Sigmoid colon (tissue), 7 donors: Measurements from ENCODE around the gene RCN2. TPM values are rescaled to one million over a fixed set of nuclear protein-coding genes. Genes with fewer than 3 reads are reported as not detected.

Experiments used
- DNase-seq: peaks from one replicate; pipeline ENCODE4 v3.0.0-alpha.2; 2019
- H3K27ac ChIP-seq, 4 donors: fragments of 200-600 bp; sonication (generic); one replicate each; pipeline ENCODE4 v1.5.1; 2016 to 2019; ENCODE audit warnings: mild to moderate bottlenecking in 1 of 4
- H3K27me3 ChIP-seq, 3 donors: fragments of 200-600 bp; sonication (generic); one replicate each; pipeline ENCODE4 v1.5.1; 2019; ENCODE audit warnings: mild to moderate bottlenecking in 1 of 3
- H3K36me3 ChIP-seq, 4 donors: fragments of 200-600 bp; sonication (generic); one replicate each; pipeline ENCODE4 v1.5.1; 2016 to 2019
- H3K4me1 ChIP-seq, 4 donors: fragments of 200-600 bp; sonication (generic); one replicate each; pipeline ENCODE4 v1.5.1; 2017 to 2019
- H3K4me3 ChIP-seq, 4 donors: fragments of 200-600 bp; sonication (generic); one replicate each; pipeline ENCODE4 v1.5.1; 2017 to 2019; ENCODE audit warnings: mild to moderate bottlenecking in 2 of 4, moderate library complexity in 1 of 4
- H3K9me3 ChIP-seq, 4 donors: fragments of 200-600 bp in 3 of 4; sonication (generic) in 3 of 4; one replicate each; pipeline versions ENCODE4 v1.5.1 to v1.6.1; 2013 to 2019
- CTCF ChIP-seq, 4 experiments: fragments of 450-650 bp in 3 of 4; fragments of 200-600 bp in 1 of 4; IDR thresholded peaks; one replicate each; pipeline ENCODE4 v1.5.1; 2016 to 2019; ENCODE audit warnings: antibody characterized with exemption in 4 of 4, mild to moderate bottlenecking in 3 of 4, moderate library complexity in 2 of 4
- EP300 ChIP-seq, 4 donors: sonication (generic); formaldehyde crosslinking; IDR thresholded peaks; one replicate each; pipeline ENCODE4 v1.6.1; 2017; ENCODE audit warnings: antibody characterized with exemption in 4 of 4
- POLR2A ChIP-seq, 2 donors: fragments of 450-650 bp; IDR thresholded peaks; one replicate each; pipeline ENCODE4 v1.6.1; 2016; ENCODE audit warnings: antibody characterized with exemption in 2 of 2, mild to moderate bottlenecking in 2 of 2, moderate library complexity in 2 of 2
- POLR2AphosphoS5 ChIP-seq, 4 donors: sonication (generic); formaldehyde crosslinking; IDR thresholded peaks; one replicate each; pipeline ENCODE4 v1.6.1; 2017; ENCODE audit warnings: antibody characterized with exemption in 4 of 4
- WGBS, 2 donors: extraction: QIAGEN DNeasy Blood & Tissue Kit; methylation state at CpG; one replicate each; pipeline ENCODE4 v1.1.7; 2013; 5-methylcytosine and 5-hydroxymethylcytosine counted together
- intact Hi-C: fragments of 100-400 bp; cut with DNase I; formaldehyde crosslinking; loops from one replicate; pipeline ENCODE4 v1.15.1; 2023
- polyA plus RNA-seq, 3 donors: library from polyadenylated mRNA; stranded (reverse); fragments of 200-250 nt; gene quantifications; one replicate each; pipeline ENCODE4 v1.2.3, GENCODE V29; 2013
- total RNA-seq, 4 donors: library from RNA; depleted of rRNA; stranded (reverse); fragments of >200 nt; gene quantifications; one replicate each; pipeline ENCODE4 v1.1.0, GENCODE V29; 2016
- donor health status: healthy with polysubstance abuse.
- donor health status: Bipolar disorder and iron deficiency.
- donor health status: healthy.

RCN2 gene
- total and polyA plus RNA-seq, 7 donors: 12.3 to 62.8 (median 45.5) TPM

GRCh38 chr15:76996076-76996525 lies 64.6 kb downstream of the RCN2 start:
- no peaks in the 10 kb centered on the region for H3K36me3 ChIP-seq
- DNase-seq: peak; percentile 53
- intact Hi-C loops: no loop called here
- H3K4me1 ChIP-seq: peaks cover 0 to 25% (median 9%) of the 10 kb centered on the region in 4 donors
- H3K9me3 ChIP-seq: no peaks in the 10 kb centered on the region
- H3K4me3 ChIP-seq: peak overlapping the region in 2 of 4 donors; percentile 17 to 37
- H3K27me3 ChIP-seq: no peaks in the 10 kb centered on the region
- WGBS, 2 donors: 61 to 76% methylated on average over 9 of the region's 9 CpGs
- TF ChIP-seq POLR2AphosphoS5 (IDR thresholded peaks at IDR 0.05) (no peak), EP300 (IDR thresholded peaks at IDR 0.05) (no peak), POLR2A (IDR thresholded peaks at IDR 0.05) (no peak), CTCF (IDR thresholded peaks at IDR 0.05) (no peak)
- peak overlapping the region in 3 of 4 donors; percentile 26 to 75 (median 52) for H3K27ac ChIP-seq

GRCh38 chr15:76996526-76997401 lies 65.2 kb downstream of the RCN2 start:
- peak overlapping the region in 3 of 4 donors; percentile 26 to 75 (median 52) for H3K27ac ChIP-seq
- no peaks in the 10 kb centered on the region for H3K27me3 ChIP-seq
- TF ChIP-seq POLR2AphosphoS5 (IDR thresholded peaks at IDR 0.05) (no peak), CTCF (IDR thresholded peaks at IDR 0.05) (no peak), EP300 (IDR thresholded peaks at IDR 0.05) (no peak), POLR2A (IDR thresholded peaks at IDR 0.05) (no peak)
- intact Hi-C loops: no loop called here
- peak overlapping the region in 2 of 4 donors; percentile 17 to 37 for H3K4me3 ChIP-seq
- H3K9me3 ChIP-seq: no peaks in the 10 kb centered on the region
- H3K36me3 ChIP-seq: no peaks in the 10 kb centered on the region
- WGBS, 2 donors: 63 to 80% methylated on average over 14 of the region's 14 CpGs
- peaks cover 0 to 25% (median 9%) of the 10 kb centered on the region in 4 donors for H3K4me1 ChIP-seq
- peak; percentile 65 for DNase-seq

GRCh38 chr15:76998663-76999285 lies 67.2 kb downstream of the RCN2 start:
- no peak for DNase-seq
- 77 to 80% methylated on average over 8 of the region's 8 CpGs for WGBS, 2 donors

GRCh38 chr15:76999996-77000395 lies 68.4 kb downstream of the RCN2 start:
- Histone ChIP-seq H3K4me3 (no peak overlapping the region), H3K27ac (no peak overlapping the region), H3K9me3 (no peaks in the 10 kb centered on the region), H3K36me3 (no peaks in the 10 kb centered on the region), H3K27me3 (no peaks in the 10 kb centered on the region), H3K4me1 (peaks cover 0 to 21% (median 7%) of the 10 kb centered on the region in 4 donors)
- no peak for DNase-seq
- intact Hi-C loops: no loop called here
- TF ChIP-seq CTCF (IDR thresholded peaks at IDR 0.05): no peak
- no peak for TF ChIP-seq EP300 (IDR thresholded peaks at IDR 0.05)
- TF ChIP-seq POLR2AphosphoS5 (IDR thresholded peaks at IDR 0.05): no peak
- no peak for TF ChIP-seq POLR2A (IDR thresholded peaks at IDR 0.05)
- WGBS, 2 donors: 69 to 78% methylated on average over 2 of the region's 2 CpGs

More at GRCh38 chr15:76998663-76999285, 67.2 kb downstream of the RCN2 start:
- TF ChIP-seq POLR2A (IDR thresholded peaks at IDR 0.05) (no peak), CTCF (IDR thresholded peaks at IDR 0.05) (no peak), EP300 (IDR thresholded peaks at IDR 0.05) (no peak), POLR2AphosphoS5 (IDR thresholded peaks at IDR 0.05) (no peak)
- no peak overlapping the region for H3K27ac ChIP-seq
- peaks cover 0 to 25% (median 9%) of the 10 kb centered on the region in 4 donors for H3K4me1 ChIP-seq
- intact Hi-C loops: no loop called here
- no peaks in the 10 kb centered on the region for H3K27me3 ChIP-seq
- H3K9me3 ChIP-seq: no peaks in the 10 kb centered on the region
- no peaks in the 10 kb centered on the region for H3K36me3 ChIP-seq
- no peak overlapping the region for H3K4me3 ChIP-seq
